Gastroesophageal sphincter (tissue), 3 donors: ENCODE measurements around the gene NPLOC4.

Experiments
- EP300 ChIP-seq: sonication (generic); formaldehyde crosslinking; IDR thresholded peaks from one replicate; pipeline ENCODE4 v1.6.1; 2017; ENCODE audit warnings: antibody characterized with exemption, mild to moderate bottlenecking
- POLR2A ChIP-seq, 2 donors: fragments of 450-650 bp; IDR thresholded peaks; one replicate each; pipeline ENCODE4 v1.6.1; 2017; ENCODE audit warnings: antibody characterized with exemption in 2 of 2, mild to moderate bottlenecking in 2 of 2, moderate library complexity in 1 of 2
- POLR2AphosphoS5 ChIP-seq: sonication (generic); formaldehyde crosslinking; IDR thresholded peaks from one replicate; pipeline ENCODE4 v1.6.1; 2017; ENCODE audit warnings: antibody characterized with exemption
- TF ChIP-seq, protein P1 (sequence below), 4 experiments: fragments of 200-600 bp in 2 of 4; fragments of 450-650 bp in 2 of 4; sonication (generic) in 1 of 4; IDR thresholded peaks; one replicate each; pipeline ENCODE4 v1.5.1; 2017 to 2019; ENCODE audit warnings: antibody characterized with exemption in 4 of 4, mild to moderate bottlenecking in 2 of 4, moderate library complexity in 2 of 4

DNA sequence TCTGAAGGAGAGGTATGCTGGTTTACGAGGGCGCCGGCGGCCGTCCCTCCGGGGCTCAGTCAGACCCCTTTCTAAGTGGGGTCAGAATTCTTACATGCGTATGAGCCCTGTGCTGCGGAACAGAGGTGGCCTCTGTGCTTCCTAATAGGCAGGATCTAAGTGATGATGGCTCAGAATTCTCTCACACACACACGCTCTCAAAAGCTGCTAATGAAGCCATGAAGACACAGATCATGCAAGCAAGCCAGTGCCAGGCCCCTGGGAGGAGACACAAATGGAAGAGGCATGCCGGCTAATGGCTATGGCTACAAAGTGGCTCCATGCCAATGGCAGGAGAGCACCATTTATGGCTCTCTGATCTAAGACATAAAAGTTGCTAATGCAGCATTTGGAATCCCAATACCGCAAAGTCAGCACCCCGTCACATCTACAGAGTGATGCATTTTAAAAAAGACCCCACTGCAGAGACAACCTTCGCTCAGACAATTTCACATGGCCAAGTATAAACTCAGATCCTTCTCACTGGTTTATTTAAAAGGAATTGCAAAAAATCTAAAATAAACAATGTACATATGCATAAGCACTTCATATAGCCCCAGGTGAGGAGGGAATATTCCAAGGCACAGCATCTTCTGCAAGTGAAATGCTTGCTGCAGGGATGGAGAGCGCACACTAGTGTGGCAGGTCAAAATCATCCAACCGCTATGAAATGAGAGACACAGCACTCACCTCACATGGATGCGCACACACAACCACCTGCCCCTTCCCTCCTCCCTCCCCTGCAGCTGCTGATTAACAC is 24.5 kb downstream of the NPLOC4 start:
- TF ChIP-seq, protein P1, sequence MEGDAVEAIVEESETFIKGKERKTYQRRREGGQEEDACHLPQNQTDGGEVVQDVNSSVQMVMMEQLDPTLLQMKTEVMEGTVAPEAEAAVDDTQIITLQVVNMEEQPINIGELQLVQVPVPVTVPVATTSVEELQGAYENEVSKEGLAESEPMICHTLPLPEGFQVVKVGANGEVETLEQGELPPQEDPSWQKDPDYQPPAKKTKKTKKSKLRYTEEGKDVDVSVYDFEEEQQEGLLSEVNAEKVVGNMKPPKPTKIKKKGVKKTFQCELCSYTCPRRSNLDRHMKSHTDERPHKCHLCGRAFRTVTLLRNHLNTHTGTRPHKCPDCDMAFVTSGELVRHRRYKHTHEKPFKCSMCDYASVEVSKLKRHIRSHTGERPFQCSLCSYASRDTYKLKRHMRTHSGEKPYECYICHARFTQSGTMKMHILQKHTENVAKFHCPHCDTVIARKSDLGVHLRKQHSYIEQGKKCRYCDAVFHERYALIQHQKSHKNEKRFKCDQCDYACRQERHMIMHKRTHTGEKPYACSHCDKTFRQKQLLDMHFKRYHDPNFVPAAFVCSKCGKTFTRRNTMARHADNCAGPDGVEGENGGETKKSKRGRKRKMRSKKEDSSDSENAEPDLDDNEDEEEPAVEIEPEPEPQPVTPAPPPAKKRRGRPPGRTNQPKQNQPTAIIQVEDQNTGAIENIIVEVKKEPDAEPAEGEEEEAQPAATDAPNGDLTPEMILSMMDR (IDR thresholded peaks at IDR 0.05): no peak
- TF ChIP-seq POLR2A (IDR thresholded peaks at IDR 0.05) (no peak), EP300 (no peak), POLR2AphosphoS5 (no peak)
